SK-N-MC (cell line): ENCODE results near the gene ZNF622.

Experiments used
- EZH2 ChIP-seq: fragments of 200-600 bp; sonication (generic); IDR thresholded peaks from one replicate; pipeline ENCODE4 v1.6.1; 2017; ENCODE audit warnings: antibody characterized with exemption
- POLR2AphosphoS5 ChIP-seq: IDR thresholded peaks from 2 replicates; pipeline ENCODE4 v1.6.1; 2012; ENCODE audit warnings: mild to moderate bottlenecking, low read depth, low read length, borderline replicate concordance

DNA sequence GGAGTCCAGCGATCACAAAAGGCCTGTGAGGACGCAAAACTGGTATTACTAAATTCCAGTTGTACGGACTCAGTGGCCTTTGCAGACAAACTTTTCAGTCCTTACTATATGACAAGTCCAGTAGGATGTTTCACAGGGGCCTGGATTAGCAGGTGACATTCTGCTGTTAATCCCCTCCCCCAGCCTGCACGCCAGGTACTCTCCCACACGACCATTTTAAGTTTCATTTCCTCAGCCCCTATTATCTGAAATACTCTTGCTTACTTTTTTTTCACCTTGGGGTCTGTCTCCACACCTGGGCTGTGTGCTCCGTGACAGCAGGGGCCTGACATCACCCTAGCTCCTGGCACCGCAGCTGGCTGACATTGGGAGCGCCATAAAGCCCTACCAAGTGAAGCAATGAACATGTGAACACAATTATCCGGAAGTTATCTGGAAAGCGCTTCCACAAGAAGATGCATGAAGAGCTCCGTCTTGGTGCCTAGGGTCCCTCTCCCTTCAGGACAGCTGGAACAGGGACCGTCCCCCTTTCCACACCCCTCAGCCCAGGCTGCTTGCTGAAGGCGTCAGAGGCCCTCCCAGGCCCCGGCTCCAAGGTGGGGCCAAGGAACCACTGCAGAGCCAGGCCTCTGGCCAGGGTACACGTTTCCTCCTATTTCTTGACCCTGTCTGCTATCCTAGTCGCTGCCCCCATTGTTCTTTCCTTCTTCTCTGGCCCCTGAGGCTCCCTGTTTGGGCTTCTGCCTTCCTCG lies 39.7 kb upstream of the ZNF622 start:
- TF ChIP-seq EZH2: no peak
- no peak for TF ChIP-seq POLR2AphosphoS5
